Stimulated activated CD4-positive, alpha-beta T cell treated with anti-CD3 and anti-CD28 coated beads, Interleukin-4, amount 100 ng/mL, for 4 hours (primary cell): Measurements from ENCODE around the gene CCNL1.

Experiments used
- DNase-seq, 2 experiments: peaks; one replicate each; pipeline ENCODE4 v3.0.0-alpha.2; 2020

The CCNL1 gene

GRCh38 chr3:157101486-157101885 lies 58.5 kb downstream of the CCNL1 start:
- DNase-seq, result no peak

- DNase-seq, result no peak
These were observed 59.1 kb downstream of the CCNL1 start for GRCh38 chr3:157100608-157101396.

- DNase-seq, result no peak
These were observed 59.9 kb downstream of the CCNL1 start for GRCh38 chr3:157100096-157100477.

- DNase-seq, result no peak
These were observed 60.4 kb downstream of the CCNL1 start for GRCh38 chr3:157099326-157100095.

GRCh38 chr3:157098823-157099185 lies 61.1 kb downstream of the CCNL1 start:
- no peak for DNase-seq

- no peak for DNase-seq
These were observed 61.7 kb downstream of the CCNL1 start for GRCh38 chr3:157098121-157098822.
